Fibroblast of lung (primary cell): Measurements from ENCODE around the gene ATXN1.

Experiments used
- CTCF ChIP-seq, 2 donors: IDR thresholded peaks in 1 of 2; conservative IDR thresholded peaks in 1 of 2; 1 replicate in 1 of 2; 2 replicates in 1 of 2; pipeline ENCODE4 v1.5.1; 2011 to 2012; ENCODE audit warnings: low read length in 2 of 2, control low read depth in 1 of 2, inconsistent platforms in 1 of 2, low read depth in 1 of 2, mild to moderate bottlenecking in 1 of 2
- EZH2 ChIP-seq: IDR thresholded peaks from 2 replicates; pipeline ENCODE4 v1.5.1; 2012; ENCODE audit warnings: low read length, control low read depth, mild to moderate bottlenecking; ENCODE audit errors: missing control alignments

DNA sequence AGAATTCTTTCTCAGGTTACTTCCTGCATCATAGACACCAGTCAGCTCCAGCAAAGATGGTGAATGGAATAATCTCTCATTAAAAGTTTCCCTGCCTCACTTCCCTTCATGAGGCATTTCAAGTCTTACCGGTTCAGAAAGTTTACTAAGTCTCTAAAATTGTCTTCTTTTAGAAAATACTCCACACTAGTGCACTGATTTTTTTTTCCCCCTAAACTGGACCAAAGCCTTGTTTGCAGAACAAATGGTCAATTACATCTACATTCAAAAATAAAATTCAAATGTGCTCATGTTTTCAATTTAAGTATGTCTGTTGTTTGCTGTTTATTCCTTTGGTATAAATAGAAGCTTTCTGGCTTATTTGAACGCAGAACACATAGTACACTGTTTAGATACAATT is 411.7 kb downstream of the ATXN1 start:
- TF ChIP-seq EZH2: no peak
- TF ChIP-seq CTCF (conservative IDR thresholded peaks at IDR 0.05 in 1 of 2, IDR thresholded peaks at IDR 0.05 in 1 of 2; ENCODE audit: low read depth in 1 of 2, low read length in 2 of 2): no peak
